Esophagus mucosa (tissue), 1 donor: ENCODE measurements around the gene CHPF2. TPM values are rescaled to one million over a fixed set of nuclear protein-coding genes. Genes with fewer than 3 reads are reported as not detected.

ENCODE experiments used
- ATAC-seq: fragments of 200-7000 bp; cut with Tn5 transposase; one replicate; pipeline ENCODE4 v1.9.1; 2020
- total RNA-seq: library from RNA; stranded (reverse); gene quantifications from one replicate; pipeline ENCODE4 v1.2.4, GENCODE V29; 2023
- donor health status: DM: yes; HTN: yes; CAD: no.

Gene CHPF2
- total RNA-seq, 1 donor from 2014 or later, result 10.9 TPM

DNA sequence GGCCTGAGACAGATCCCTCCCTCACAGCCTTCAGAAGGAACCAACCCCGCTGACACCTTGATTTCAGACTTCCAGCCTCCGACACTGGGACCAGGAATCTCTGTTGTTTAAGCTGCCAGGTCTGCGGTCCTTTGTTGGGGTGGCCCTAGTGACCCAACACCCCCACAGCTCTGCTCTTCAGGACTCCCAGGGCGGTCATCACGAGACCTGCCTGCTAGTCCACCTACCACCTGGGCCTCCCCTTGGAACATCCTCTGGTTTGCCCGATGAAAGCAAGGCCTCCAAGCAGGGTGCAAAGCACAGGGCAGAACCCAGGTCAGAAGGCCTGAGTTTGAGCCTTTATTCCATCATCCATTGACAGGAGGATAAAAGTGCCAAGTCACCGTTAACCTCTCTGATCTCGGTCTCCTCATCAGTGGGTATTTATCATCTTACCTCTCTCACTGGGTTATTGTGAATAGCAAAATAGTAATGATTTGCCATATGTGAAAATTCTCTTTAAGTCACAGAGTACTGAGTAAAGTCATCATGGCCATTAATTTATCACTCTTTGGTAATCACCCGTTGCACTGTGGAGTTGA, 33.2 kb downstream of the CHPF2 start:
- ATAC-seq, result no peak

GRCh38 chr7:151269511-151269910, 37.2 kb downstream of the CHPF2 start:
- no peak for ATAC-seq

GRCh38 chr7:151271699-151272355, 39.5 kb downstream of the CHPF2 start:
- no peak for ATAC-seq

DNA sequence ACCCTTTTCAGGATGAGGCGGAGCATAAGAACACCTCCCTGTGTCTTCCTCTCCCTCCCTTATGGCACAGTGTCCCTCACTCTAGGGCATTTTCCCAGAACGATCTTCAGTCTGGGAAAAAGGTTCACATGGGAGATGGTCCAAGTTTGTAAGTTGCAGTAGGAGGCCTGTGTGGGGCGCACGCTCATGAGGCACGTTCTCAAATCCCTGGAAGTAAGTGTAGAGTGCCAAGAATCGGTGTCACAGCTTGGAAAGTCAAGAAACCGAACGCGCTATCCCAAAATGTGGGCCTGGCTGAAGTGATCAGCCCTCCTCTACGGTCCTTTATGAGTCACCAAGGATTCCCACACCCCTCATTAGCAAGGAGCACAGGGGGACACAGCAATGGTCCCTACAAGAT, 40.1 kb downstream of the CHPF2 start:
- no peak for ATAC-seq

GRCh38 chr7:151272877-151273276, 40.6 kb downstream of the CHPF2 start:
- ATAC-seq, result no peak

- no peak for ATAC-seq
Measured at GRCh38 chr7:151273651-151274390, 41.5 kb downstream of the CHPF2 start.

DNA sequence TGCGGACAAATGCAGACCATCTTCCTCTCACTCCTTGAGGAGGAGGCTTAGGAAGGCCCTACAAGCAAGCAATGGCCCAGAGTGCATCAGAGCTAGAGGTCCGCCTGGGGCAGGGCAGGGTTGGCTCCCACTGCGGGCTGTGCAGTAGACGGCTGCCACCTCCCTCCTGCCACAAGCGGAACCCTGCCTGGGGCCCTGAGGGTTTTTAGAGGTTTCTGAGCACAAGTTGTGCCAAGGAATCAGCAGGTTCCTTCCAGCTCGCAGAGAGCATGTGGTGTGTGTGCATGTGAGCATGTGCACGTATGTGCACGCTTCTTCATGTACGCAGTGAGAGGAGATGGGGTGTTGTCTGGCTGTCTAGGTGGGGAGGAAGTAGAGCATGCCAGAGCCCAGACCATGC, 42.1 kb downstream of the CHPF2 start:
- ATAC-seq, result no peak

DNA sequence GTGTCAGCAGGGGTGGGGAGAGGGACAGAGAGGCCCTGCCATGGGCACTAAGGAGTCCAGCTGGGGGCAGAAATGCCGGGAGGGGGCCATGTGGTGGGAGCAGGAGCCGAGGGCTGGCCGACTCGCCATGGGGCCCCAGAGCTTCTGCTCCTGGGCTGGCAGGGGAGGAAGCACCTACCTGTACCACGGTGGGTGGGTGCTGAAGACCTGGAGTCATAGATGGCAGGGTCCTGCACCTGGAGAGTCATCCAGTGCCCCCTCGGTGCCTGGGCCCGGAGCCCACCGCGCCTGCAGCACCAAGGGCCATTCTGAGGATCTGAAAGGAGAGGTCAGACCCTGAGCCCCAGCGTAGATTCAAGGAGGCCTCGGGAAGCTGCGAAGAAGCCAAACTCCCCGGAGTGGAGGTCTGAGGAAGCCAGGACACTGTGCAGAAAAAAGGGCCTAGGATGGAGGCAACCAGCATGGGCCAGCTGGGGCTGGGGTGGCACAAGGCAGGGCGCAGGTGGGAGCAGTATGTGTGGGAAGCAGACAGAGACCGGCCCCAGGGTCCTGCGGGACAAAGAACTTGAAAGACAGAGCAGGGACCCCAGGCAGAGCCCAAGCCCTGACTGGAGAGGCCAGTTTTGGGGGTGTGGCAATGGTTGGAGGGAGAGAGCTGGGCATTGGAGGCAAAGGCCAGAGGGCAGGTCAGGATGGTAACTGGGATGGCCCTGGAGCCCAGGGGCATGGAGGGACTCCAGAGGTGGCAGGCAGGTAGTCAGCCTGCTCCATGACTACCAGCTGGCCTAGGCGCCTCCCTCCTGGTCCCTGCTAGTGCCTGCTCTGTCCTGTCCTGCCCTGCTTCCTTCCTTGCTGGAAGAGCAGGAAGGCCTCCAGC, 42.9 kb downstream of the CHPF2 start:
- no peak for ATAC-seq

DNA sequence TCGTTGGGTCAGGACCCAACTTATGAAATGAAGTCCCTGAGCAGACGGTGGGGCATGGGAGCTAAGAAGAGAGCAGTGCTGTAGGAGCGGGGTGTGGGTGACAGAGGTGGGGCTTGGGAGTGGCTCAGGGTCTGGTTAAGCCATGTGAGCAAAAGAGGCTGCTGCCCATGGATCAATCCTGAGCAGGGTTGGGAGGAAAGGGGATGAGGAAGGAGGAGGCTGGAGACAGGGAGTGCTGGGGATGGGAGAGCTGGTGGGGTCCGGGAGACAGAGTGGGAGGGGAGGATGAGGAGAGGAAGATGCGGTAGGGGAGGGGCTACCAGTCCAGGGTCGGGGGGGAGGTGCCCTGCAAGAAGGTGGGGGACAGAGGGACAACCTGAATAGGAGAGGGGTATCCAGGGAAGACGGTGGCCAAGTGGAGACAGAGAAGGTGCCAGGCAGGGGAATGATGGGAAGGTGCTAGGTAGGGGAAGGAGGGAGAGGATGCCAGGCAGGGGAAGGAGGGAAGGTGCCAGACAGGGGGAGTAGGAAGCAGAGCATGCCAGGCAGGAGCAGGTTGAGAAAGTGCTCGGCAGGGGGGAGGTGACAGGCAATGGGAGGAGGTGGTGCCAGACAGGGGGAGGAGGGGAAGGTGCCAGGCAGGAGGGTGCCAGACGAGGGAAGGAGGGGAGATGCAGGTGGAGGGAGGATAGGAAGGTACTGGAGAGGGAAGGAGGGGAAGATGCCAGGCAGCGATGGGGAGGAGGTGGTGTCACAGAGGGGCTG, 43.7 kb downstream of the CHPF2 start:
- ATAC-seq, result no peak

DNA sequence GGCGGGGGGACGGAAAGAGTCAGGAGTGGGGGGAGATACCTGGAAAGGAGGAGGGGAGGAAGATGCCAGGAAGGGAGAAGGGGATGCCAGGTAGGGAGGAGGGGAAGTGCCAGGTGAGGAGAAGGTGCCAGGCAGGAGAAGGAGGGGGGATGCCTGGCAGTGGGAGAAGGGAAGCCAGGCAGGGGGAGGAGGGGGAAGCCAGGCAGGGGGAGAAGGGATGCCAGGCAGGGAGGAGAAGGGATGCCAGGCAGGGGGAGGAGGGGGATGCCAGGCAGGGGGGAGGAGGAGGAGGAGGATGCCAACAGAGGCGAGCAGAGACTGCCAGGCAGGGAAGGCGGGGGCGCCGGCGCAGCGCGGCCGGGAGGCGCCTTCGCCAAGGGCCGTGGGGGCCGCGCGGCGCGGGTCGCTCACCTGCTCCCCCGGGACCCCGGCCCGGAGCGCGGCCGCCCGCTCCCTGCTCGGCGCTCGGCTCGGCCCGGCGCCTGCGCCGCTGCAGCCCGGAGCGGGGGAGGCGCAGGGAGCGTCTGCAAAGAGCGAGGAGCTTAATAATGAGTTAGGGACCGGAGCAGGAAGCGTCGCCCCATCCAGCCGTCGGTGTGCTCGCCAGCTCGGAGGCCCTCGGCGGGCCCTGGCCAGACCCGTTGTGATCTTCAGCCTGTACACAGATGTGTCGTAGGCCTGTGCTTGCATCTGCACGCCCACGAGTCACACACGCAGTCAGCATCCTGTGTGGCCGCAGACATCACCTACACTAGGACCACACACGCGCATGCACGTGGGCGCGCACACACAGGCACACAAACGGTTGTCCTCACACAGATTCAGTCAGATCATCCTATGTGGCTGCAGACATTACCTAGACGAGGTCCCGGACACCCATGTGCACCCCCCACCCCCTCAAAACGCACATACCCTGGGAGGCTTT, 44.6 kb downstream of the CHPF2 start:
- peak; percentile 63 for ATAC-seq

GRCh38 chr7:151277631-151278030, 45.3 kb downstream of the CHPF2 start:
- no peak for ATAC-seq

- ATAC-seq, result no peak
Measured at GRCh38 chr7:151278949-151279348, 46.7 kb downstream of the CHPF2 start.

- ATAC-seq, result no peak
Measured at GRCh38 chr7:151279868-151280267, 47.6 kb downstream of the CHPF2 start.

GRCh38 chr7:151280388-151281019, 48.2 kb downstream of the CHPF2 start:
- no peak for ATAC-seq

- ATAC-seq, result no peak
Measured at GRCh38 chr7:151281686-151282085, 49.4 kb downstream of the CHPF2 start.

GRCh38 chr7:151282111-151282510, 49.8 kb downstream of the CHPF2 start:
- no peak for ATAC-seq

DNA sequence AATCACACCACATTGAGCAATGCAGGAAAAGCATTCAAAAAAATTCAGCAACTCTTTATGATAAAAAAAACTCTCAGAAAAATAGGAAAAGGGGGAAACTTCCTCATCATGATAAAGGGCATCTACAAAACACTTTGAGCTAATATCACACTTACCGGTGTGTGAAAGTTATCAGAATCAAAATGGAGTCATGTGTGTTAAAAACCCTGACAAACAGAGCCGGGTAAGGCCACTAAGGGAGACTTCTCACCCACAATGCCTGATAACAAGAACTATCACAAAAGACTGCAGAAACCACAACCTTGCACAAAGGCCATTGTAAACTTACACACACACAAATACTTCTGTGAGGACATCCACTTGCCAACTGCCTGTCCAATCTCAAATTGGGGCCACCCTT, 51.0 kb downstream of the CHPF2 start:
- no peak for ATAC-seq

- no peak for ATAC-seq
Measured at GRCh38 chr7:151286148-151286547, 53.9 kb downstream of the CHPF2 start.
